SH-SY5Y (cell line): ENCODE measurements around the gene TMEM74B.

Experiments used
- GATA2 ChIP-seq: IDR thresholded peaks from 2 replicates; pipeline ENCODE4 v1.6.1; 2011; ENCODE audit warnings: mild to moderate bottlenecking, low read depth, low read length
- GATA3 ChIP-seq: IDR thresholded peaks from 2 replicates; pipeline ENCODE4 v1.6.1; 2011; ENCODE audit warnings: low read depth, mild to moderate bottlenecking, low read length, moderate library complexity

DNA sequence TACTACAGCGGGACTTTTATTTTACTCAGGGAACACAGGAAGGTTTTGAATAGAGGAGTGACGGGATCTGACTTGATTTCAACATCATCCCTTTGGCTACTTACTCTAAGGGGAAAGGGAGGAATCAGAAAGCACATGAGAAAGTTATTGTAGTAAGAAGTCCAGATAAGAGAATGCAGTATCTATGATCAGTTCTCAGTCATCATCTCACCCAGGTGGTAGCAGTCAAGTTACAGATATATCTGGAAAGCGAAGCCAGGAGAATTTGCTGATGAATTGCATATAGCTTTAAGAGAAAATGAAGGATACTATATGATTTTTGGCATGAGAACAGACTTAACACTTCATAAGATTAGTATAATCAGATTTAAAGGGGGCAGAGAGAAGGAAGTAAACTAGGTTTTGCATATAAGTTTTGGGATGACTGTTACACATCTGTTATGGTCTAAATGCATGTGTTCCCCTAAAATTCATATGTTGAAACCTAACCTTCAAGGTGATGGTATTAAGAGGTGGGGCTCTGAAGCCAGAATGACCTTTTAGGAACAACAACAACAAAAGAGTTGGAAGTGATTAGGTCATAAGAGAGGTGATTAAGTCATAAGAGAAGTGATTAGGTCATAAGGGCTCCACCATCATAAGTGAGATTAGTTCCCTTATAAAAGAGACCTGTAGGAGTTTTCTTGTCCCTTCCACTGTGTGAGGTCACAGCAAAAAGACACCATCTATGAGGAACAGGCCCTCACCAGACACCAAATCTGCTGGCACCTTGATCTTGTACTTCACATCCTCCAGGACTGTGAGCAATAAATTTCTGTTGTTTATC is 47.7 kb upstream of the TMEM74B start:
- TF ChIP-seq GATA2 (no peak), GATA3 (no peak)
